Neural crest cell (in vitro differentiated cells): ENCODE measurements around the gene UEVLD. TPM values are rescaled to one million over a fixed set of nuclear protein-coding genes. Genes with fewer than 3 reads are reported as not detected.

Experiments used
- DNase-seq: peaks from one replicate; pipeline ENCODE4 v3.0.0; 2021; ENCODE audit warnings: low read depth, mixed read lengths, low spot score
- H3K27ac Mint-ChIP-seq: one replicate; pipeline ENCODE4 v1.8.0; 2021; ENCODE audit warnings: mild to moderate bottlenecking, mixed read lengths; ENCODE audit not compliant: unreplicated experiment
- H3K27me3 Mint-ChIP-seq: 2 replicates; pipeline ENCODE4 v1.8.0; 2021; ENCODE audit warnings: low read depth, mild to moderate bottlenecking, mixed read lengths
- H3K36me3 Mint-ChIP-seq: 2 replicates; pipeline ENCODE4 v1.8.0; 2021; ENCODE audit warnings: low read depth, mild to moderate bottlenecking, mixed read lengths
- H3K4me1 Mint-ChIP-seq: 2 replicates; pipeline ENCODE4 v1.8.0; 2021; ENCODE audit warnings: mixed read lengths
- H3K4me3 Mint-ChIP-seq: one replicate; pipeline ENCODE4 v1.8.0; 2021; ENCODE audit warnings: mild to moderate bottlenecking, mixed read lengths
- H3K9me3 Mint-ChIP-seq: 2 replicates; pipeline ENCODE4 v1.8.0; 2021; ENCODE audit warnings: mixed read lengths
- CTCF ChIP-seq: fragments of 200-600 bp; sonication (generic); conservative IDR thresholded peaks from 2 replicates; pipeline ENCODE4 v1.5.0; 2021; ENCODE audit warnings: antibody characterized with exemption, mild to moderate bottlenecking
- total RNA-seq: library from RNA; stranded (reverse); gene quantifications from 2 replicates; pipeline ENCODE4 v1.2.1, GENCODE V29; 2021

The UEVLD gene
- total RNA-seq, 1 donor from 2014 or later: 10.2 TPM

DNA sequence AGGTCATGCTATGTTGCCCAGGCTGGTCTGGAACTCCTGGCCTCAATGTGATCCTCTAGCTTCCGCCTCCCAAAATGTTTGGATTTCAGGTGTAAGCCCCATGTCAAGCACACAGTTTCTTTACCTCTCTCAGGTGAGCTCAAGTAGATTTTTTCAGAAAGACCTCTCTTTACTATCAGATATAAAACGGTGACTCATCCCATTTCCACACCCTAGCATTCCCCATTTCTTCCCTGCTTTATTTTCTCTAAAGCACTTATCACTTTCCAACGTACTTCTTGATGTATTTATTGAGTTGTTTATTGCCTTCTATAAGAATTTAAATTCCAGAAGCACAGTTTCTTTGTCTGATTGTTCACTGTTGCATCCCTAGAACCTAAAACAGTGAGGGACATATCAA, 65.5 kb downstream of the UEVLD start:
- no peak for DNase-seq
- H3K4me3 Mint-ChIP-seq: peak overlapping the region; percentile 20
- peaks cover 26% of the 10 kb centered on the region for H3K4me1 Mint-ChIP-seq
- H3K27ac Mint-ChIP-seq: no peak overlapping the region
- no peaks in the 10 kb centered on the region for H3K9me3 Mint-ChIP-seq
- H3K27me3 Mint-ChIP-seq: no peaks in the 10 kb centered on the region
- peaks cover 2% of the 10 kb centered on the region for H3K36me3 Mint-ChIP-seq
- TF ChIP-seq CTCF: no peak

DNA sequence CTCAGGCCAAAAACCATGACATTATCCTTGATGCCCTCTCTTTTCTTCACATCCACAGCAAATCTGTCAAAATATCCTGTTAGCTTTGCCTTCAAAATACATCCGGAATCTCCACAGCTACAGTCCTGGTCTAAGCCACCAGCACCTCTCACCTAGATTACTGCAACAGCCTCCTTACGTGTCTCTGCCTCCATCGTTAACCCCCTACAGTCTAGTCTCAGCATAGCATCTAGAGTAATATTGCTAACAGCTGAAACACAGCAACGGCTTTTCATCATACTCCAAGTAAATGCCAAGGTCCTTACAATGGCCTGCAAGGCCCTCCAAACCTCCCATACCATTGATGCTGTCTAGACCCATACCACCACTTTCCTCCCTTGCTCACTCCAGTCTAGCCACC, 66.1 kb downstream of the UEVLD start:
- Mint-ChIP-seq H3K27ac (no peak overlapping the region), H3K36me3 (peaks cover 2% of the 10 kb centered on the region), H3K4me1 (peaks cover 19% of the 10 kb centered on the region), H3K9me3 (no peaks in the 10 kb centered on the region), H3K4me3 (peak overlapping the region; percentile 20), H3K27me3 (no peaks in the 10 kb centered on the region)
- peak; percentile 32 for TF ChIP-seq CTCF
- no peak for DNase-seq

DNA sequence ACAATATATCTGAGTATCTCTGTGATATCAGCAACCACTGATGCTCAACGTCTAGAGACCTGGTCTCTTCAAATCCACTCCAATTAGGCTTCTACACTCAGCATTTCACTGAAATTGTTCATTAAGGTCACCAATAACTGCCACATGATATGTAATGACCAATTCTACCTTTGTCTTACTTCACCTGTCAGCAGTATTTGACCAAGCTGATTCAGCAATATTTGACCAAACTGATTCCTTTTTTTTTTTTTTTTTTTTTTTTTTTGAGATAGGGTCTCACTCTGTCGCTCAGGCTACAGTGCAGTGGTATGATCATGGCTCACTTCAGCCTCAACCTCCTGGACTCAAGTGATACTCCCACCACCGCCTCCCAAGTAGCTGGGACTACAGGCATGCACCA, 67.4 kb downstream of the UEVLD start:
- Mint-ChIP-seq H3K27me3 (no peaks in the 10 kb centered on the region), H3K27ac (no peak overlapping the region), H3K9me3 (no peaks in the 10 kb centered on the region), H3K4me1 (peaks cover 10% of the 10 kb centered on the region), H3K36me3 (peaks cover 2% of the 10 kb centered on the region), H3K4me3 (no peak overlapping the region)
- no peak for DNase-seq
- TF ChIP-seq CTCF: no peak

GRCh38 chr11:18502352-18502751, 86.2 kb downstream of the UEVLD start:
- Mint-ChIP-seq H3K4me1 (no peaks in the 10 kb centered on the region), H3K27ac (no peak overlapping the region), H3K4me3 (no peak overlapping the region), H3K36me3 (peaks cover 25% of the 10 kb centered on the region), H3K9me3 (no peaks in the 10 kb centered on the region), H3K27me3 (no peaks in the 10 kb centered on the region)
- no peak for DNase-seq
- no peak for TF ChIP-seq CTCF

DNA sequence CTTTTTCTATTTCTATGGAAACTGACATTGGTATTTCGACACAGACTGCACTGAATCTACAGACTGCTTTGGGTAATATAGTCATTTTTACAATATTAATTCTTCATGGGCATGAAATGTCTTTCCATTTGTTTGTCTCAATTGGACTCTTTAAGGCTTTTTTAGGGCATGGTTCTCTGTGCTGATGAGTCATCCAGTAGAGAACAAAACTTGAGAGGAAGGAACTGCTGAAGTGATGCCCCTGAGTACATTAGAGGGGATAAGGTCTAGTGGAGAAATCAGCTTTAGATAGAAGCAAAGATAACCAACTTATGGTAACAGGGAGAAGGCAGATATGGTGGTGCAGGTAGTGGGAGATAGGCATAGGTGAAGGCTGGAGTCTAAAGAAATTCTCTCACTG, 86.9 kb downstream of the UEVLD start:
- no peak for DNase-seq
- Mint-ChIP-seq H3K4me1 (no peaks in the 10 kb centered on the region), H3K4me3 (no peak overlapping the region), H3K36me3 (peaks cover 24% of the 10 kb centered on the region), H3K27ac (no peak overlapping the region), H3K27me3 (no peaks in the 10 kb centered on the region), H3K9me3 (no peaks in the 10 kb centered on the region)
- no peak for TF ChIP-seq CTCF

DNA sequence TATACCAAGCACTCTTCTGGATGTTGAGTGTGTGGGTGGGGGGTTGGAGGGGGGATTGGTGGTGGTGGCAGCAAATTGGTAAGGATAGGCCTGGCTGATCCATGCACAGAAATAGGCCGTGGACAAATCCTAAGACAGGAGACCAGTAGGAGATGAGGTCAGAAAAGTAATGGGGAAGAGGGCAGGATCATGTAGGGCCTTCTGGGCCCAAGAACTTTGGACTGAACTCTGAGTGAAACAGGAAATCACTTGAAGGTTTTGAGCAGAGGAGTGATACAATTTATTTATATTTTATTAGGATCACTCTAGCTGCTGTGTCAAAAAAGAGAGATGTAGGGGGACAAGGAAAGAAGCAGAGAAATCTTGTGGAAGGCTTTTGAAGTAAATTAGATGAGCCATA, 90.5 kb downstream of the UEVLD start:
- Mint-ChIP-seq H3K4me3 (no peak overlapping the region), H3K4me1 (no peaks in the 10 kb centered on the region), H3K27ac (no peak overlapping the region), H3K36me3 (peaks cover 24% of the 10 kb centered on the region), H3K9me3 (no peaks in the 10 kb centered on the region), H3K27me3 (no peaks in the 10 kb centered on the region)
- no peak for DNase-seq
- no peak for TF ChIP-seq CTCF
